ENCODE data around the gene MYO9B.

MYO9B gene

DNA sequence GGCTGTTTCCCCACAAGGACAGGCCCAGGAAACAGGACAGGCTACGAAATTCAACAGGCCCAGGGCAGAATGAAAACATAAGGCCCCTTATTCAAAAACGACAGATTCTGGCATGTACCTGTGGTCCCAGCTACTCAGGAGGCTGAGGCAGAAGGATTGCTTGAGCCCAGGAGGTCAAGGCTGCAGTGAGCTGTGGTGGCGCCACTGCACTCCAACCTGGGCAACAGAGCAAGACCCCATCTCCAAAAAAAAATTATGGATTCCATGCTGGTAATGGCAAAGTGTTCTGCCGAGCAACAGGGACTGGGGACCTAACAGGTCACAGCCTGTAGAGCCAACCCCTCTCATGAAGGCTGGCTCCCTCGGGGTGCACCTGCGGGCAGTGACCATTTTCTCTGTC, 87.0 kb downstream of the MYO9B start:
- no peak overlapping the region for H3K4me3 ChIP-seq (ENCODE audit: low read depth, low read length)
- ChIA-PET CTCF (interaction anchor here (2.9 kb wide), 1 partner anchor 11 kb away, joined by 10 read pairs; no protein-coding TSS in a partner anchor), POLR2A (no interaction called here)
- DNase-seq (ENCODE audit: low read depth, low spot score) = no peak
- TF ChIP-seq, protein P1, sequence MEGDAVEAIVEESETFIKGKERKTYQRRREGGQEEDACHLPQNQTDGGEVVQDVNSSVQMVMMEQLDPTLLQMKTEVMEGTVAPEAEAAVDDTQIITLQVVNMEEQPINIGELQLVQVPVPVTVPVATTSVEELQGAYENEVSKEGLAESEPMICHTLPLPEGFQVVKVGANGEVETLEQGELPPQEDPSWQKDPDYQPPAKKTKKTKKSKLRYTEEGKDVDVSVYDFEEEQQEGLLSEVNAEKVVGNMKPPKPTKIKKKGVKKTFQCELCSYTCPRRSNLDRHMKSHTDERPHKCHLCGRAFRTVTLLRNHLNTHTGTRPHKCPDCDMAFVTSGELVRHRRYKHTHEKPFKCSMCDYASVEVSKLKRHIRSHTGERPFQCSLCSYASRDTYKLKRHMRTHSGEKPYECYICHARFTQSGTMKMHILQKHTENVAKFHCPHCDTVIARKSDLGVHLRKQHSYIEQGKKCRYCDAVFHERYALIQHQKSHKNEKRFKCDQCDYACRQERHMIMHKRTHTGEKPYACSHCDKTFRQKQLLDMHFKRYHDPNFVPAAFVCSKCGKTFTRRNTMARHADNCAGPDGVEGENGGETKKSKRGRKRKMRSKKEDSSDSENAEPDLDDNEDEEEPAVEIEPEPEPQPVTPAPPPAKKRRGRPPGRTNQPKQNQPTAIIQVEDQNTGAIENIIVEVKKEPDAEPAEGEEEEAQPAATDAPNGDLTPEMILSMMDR (IDR thresholded peaks at IDR 0.05; ENCODE audit: insufficient read depth, low read length, missing control alignments) = no peak

DNA sequence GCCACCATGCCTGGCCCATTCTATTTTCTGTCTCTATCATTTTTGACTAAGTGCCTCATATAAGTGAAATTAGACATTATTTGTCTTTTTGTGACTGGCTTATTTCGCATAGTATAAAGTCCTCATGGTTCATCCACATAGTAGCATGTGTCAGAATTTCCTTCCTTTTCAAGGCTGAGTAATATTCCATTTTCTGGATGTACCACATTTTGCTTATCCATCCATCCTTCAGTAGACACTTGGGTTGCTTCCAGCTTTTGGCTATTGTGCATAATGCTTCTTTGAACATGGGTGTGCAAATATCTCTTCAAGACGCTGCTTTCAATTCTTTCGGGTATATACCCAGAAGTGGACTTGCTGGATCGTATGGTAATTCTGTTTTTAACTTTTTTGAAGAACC, 88.1 kb downstream of the MYO9B start:
- ChIA-PET CTCF (interaction anchor here (0.8 to 2.9 kb wide), 3 partner anchors 10 to 88 kb away, joined by 3 to 10 read pairs (median 7); partner anchors contain the start of genes HAUS8 and MYO9B), POLR2A (no interaction called here)
- DNase-seq (ENCODE audit: low read depth, low spot score) = no peak
- H3K4me3 ChIP-seq (ENCODE audit: low read depth, low read length) = no peak overlapping the region
- TF ChIP-seq, protein P1 (IDR thresholded peaks at IDR 0.05; ENCODE audit: insufficient read depth, low read length, missing control alignments) = no peak

DNA sequence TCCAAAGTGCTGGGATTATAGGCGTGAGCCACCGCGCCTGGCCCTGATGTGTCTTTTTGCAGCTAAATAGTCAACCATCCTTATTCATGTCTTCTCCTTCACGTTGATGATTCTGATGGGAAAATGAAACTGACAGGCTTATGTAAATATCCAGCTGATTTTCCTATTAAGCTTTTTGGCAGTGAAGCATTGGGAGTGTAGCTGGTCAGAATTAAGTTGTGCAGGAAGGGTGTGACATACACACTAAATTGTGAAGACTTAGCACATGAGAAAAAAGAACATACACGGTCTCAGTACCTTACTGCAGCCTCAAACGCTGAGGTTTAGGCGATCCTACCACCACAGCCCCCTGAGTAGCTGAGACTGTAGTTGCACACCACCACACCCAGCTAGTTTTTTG, 89.1 kb downstream of the MYO9B start:
- TF ChIP-seq, protein P1 (IDR thresholded peaks at IDR 0.05; ENCODE audit: insufficient read depth, low read length, missing control alignments) = no peak
- DNase-seq (ENCODE audit: low read depth, low spot score) = no peak
- no peak overlapping the region for H3K4me3 ChIP-seq (ENCODE audit: low read depth, low read length)
- CTCF ChIA-PET = interaction anchor here (1.2 to 2.9 kb wide), 4 partner anchors 9 to 88 kb away, joined by 3 to 10 read pairs (median 6); no protein-coding TSS in a partner anchor
- POLR2A ChIA-PET = no interaction called here

DNA sequence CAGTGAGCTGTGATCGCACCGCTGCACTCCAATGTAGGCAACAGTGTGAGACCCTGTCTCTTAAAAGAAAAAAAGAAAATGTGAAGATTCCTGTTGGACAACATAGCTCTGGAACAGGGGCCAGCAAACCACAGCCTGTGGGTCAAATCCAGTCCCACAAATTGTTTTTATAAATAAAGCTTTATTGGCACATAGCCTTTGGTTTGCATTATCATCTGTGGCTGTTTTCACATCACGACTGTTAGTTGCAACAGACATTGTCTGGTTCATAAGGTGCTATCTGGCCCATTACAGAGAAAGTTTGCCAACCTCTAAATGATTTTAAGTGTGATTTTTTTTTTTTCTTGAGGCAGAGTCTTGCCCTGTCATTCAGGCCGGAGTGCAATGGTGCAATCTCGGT, 90.1 kb downstream of the MYO9B start:
- no peak overlapping the region for H3K4me3 ChIP-seq (ENCODE audit: low read depth, low read length)
- DNase-seq (ENCODE audit: low read depth, low spot score) = no peak
- TF ChIP-seq, protein P1 (IDR thresholded peaks at IDR 0.05; ENCODE audit: insufficient read depth, low read length, missing control alignments) = no peak
- CTCF ChIA-PET = interaction anchor here (1.2 to 1.5 kb wide), 2 partner anchors 10 to 89 kb away, joined by 3 to 5 read pairs; no protein-coding TSS in a partner anchor
- POLR2A ChIA-PET = no interaction called here

DNA sequence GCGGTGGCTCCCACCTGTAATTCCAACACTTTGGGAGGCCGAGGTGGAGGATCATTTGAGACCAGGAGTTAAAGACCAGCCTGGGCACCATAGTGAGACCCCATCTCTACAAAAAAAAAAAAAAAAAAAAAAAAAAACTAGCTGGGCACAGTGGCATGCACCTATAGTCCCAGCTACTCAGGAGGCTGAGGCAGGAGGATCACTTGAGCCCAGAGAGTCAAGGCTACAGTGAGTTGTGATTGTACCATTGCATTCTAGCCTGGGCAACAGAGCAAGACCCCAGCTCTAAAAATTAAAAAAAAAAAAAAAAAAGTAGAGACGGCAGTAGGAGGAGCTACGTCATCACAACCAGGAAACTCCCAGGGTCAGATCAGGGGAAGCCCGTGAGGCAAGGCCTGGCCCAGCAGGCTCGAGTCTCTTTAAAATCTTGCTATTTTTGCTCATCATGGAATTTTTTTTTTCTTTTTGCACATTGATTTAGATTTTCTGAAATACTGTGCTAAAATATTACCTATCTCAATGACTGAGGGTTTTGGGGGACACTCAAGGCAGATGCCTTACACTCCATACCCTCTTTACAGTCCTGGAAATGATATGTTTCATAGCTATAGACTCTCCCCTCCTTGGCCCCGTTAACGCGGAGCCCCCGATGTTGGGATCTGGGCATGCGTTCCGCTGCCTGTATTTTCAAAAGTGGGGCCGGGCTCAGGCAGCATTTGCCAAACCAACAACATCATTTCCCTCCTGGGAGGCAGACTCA, 95.1 kb downstream of the MYO9B start:
- DNase-seq (ENCODE audit: low read depth, low spot score) = no peak
- POLR2A ChIA-PET = no interaction called here
- CTCF ChIA-PET = no interaction called here

DNA sequence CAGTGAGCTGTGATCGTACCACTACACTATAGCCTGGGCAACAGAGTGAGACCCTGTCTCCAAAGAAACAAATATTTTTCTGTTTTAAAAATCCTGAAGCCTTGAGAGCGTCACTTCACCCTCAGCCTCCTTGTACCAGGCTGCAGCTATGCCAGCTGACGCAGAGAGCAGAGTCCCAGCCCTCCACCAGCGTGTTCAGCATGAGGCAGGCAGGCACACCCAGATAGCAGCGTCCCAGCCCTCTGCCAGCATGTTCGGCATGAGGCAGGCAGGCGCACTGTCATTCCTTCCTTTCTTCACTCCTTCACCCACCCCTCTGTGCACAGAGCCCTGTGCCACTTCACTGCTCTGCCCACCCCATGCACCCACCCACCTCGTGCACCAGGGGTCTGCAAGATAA, 96.3 kb downstream of the MYO9B start:
- TF ChIP-seq, protein P1 (IDR thresholded peaks at IDR 0.05; ENCODE audit: insufficient read depth, low read length, missing control alignments) = no peak

More for the DNA sequence above, 95.1 kb downstream of the MYO9B start:
- no peak overlapping the region for H3K4me3 ChIP-seq (ENCODE audit: low read depth, low read length)
- TF ChIP-seq, protein P1 (IDR thresholded peaks at IDR 0.05; ENCODE audit: insufficient read depth, low read length, missing control alignments) = no peak

More for the DNA sequence above, 96.3 kb downstream of the MYO9B start:
- POLR2A ChIA-PET = no interaction called here
- DNase-seq (ENCODE audit: low read depth, low spot score) = no peak
- CTCF ChIA-PET = no interaction called here
- H3K4me3 ChIP-seq (ENCODE audit: low read depth, low read length) = no peak overlapping the region
